RWPE2 (cell line): Measurements from ENCODE around the gene TMPRSS11A.

Source experiments
- ATAC-seq: fragments of 200-7000 bp; cut with Tn5 transposase; 3 replicates; pipeline ENCODE4 v1.9.1; 2021; ENCODE audit warnings: low read depth
- DNase-seq: peaks from one replicate; pipeline ENCODE4 v3.0.0-alpha.2; 2020; ENCODE audit warnings: low spot score
- H3K27ac ChIP-seq: fragments of 450-650 bp; 2 replicates; pipeline ENCODE4 v1.5.1; 2017; ENCODE audit warnings: mild to moderate bottlenecking; ENCODE audit not compliant: poor library complexity, severe bottlenecking
- H3K27me3 ChIP-seq: fragments of 250-450 bp; sonication (Bioruptor Pico); 2 replicates; pipeline ENCODE4 v1.5.1; 2021; ENCODE audit warnings: mild to moderate bottlenecking, moderate library complexity; ENCODE audit not compliant: insufficient read depth, poor library complexity, severe bottlenecking
- H3K36me3 ChIP-seq: fragments of 250-450 bp; sonication (Bioruptor Pico); 2 replicates; pipeline ENCODE4 v1.5.1; 2020; ENCODE audit warnings: low read depth, mild to moderate bottlenecking, moderate library complexity
- H3K4me1 ChIP-seq: fragments of 250-450 bp; sonication (Bioruptor Pico); 2 replicates; pipeline ENCODE4 v1.5.1; 2021; ENCODE audit warnings: mild to moderate bottlenecking, moderate library complexity; ENCODE audit not compliant: insufficient read depth, poor library complexity, severe bottlenecking
- H3K4me3 ChIP-seq: fragments of 250-450 bp; sonication (Bioruptor Pico); 2 replicates; pipeline ENCODE4 v1.5.1; 2021; ENCODE audit warnings: mild to moderate bottlenecking, moderate library complexity; ENCODE audit not compliant: severe bottlenecking
- H3K9me3 ChIP-seq: fragments of 250-450 bp; sonication (Bioruptor Pico); 2 replicates; pipeline ENCODE4 v1.5.1; 2021; ENCODE audit warnings: mild to moderate bottlenecking, moderate library complexity; ENCODE audit not compliant: severe bottlenecking
- CTCF ChIP-seq: fragments of 450-650 bp; IDR thresholded peaks from one replicate; pipeline ENCODE4 v1.5.1; 2017; ENCODE audit warnings: mild to moderate bottlenecking, moderate library complexity; ENCODE audit not compliant: poor library complexity, severe bottlenecking

TMPRSS11A gene

GRCh38 chr4:67874986-67875385, 88.3 kb downstream of the TMPRSS11A start:
- Histone ChIP-seq H3K9me3 (no peaks in the 10 kb centered on the region), H3K36me3 (no peaks in the 10 kb centered on the region), H3K4me1 (peaks cover 10% of the 10 kb centered on the region), H3K4me3 (no peak overlapping the region), H3K27ac (peak overlapping the region; percentile 26), H3K27me3 (no peaks in the 10 kb centered on the region)
- no peak for DNase-seq
- peak; percentile 54; the same call in 2 of the 3 replicates for ATAC-seq
- TF ChIP-seq CTCF: no peak

GRCh38 chr4:67873116-67873515, 90.2 kb downstream of the TMPRSS11A start:
- no peak for TF ChIP-seq CTCF
- Histone ChIP-seq H3K27me3 (no peaks in the 10 kb centered on the region), H3K9me3 (no peaks in the 10 kb centered on the region), H3K27ac (no peak overlapping the region), H3K4me1 (peaks cover 10% of the 10 kb centered on the region), H3K36me3 (no peaks in the 10 kb centered on the region), H3K4me3 (no peak overlapping the region)
- no peak for ATAC-seq
- DNase-seq: no peak

- no peaks in the 10 kb centered on the region for H3K36me3 ChIP-seq
- H3K27me3 ChIP-seq: no peaks in the 10 kb centered on the region
- peak; percentile 86 for TF ChIP-seq CTCF
- no peak overlapping the region for H3K27ac ChIP-seq
- no peak overlapping the region for H3K4me3 ChIP-seq
- ATAC-seq: peak; percentile 93
- peaks cover 10% of the 10 kb centered on the region for H3K4me1 ChIP-seq
- H3K9me3 ChIP-seq: no peaks in the 10 kb centered on the region
- DNase-seq: no peak
These were observed 91.4 kb downstream of the TMPRSS11A start for GRCh38 chr4:67871867-67872266.

- H3K27ac ChIP-seq: no peak overlapping the region
- H3K4me1 ChIP-seq: peaks cover under 1% of the 10 kb centered on the region
- no peak overlapping the region for H3K4me3 ChIP-seq
- ATAC-seq: no peak
- H3K27me3 ChIP-seq: no peaks in the 10 kb centered on the region
- no peak for TF ChIP-seq CTCF
- no peak for DNase-seq
- no peaks in the 10 kb centered on the region for H3K9me3 ChIP-seq
- H3K36me3 ChIP-seq: no peaks in the 10 kb centered on the region
These were observed 93.6 kb downstream of the TMPRSS11A start for GRCh38 chr4:67869580-67870190.

- H3K4me1 ChIP-seq: peaks cover 9% of the 10 kb centered on the region
- ATAC-seq (no peak), DNase-seq (no peak)
- H3K27ac ChIP-seq: no peak overlapping the region
- no peak overlapping the region for H3K4me3 ChIP-seq
- no peaks in the 10 kb centered on the region for H3K27me3 ChIP-seq
- no peaks in the 10 kb centered on the region for H3K9me3 ChIP-seq
- H3K36me3 ChIP-seq: no peaks in the 10 kb centered on the region
- no peak for TF ChIP-seq CTCF
These were observed 101.8 kb downstream of the TMPRSS11A start for GRCh38 chr4:67861513-67861912.
